Measurements from ENCODE around the gene STARD9. TPM values are rescaled to one million over a fixed set of nuclear protein-coding genes. Genes with fewer than 3 reads are reported as not detected.

STARD9 gene
- total and polyA plus RNA-seq, 5 donors from 2014 or later, result 0.07 to 9.8 (median 0.16) TPM

DNA sequence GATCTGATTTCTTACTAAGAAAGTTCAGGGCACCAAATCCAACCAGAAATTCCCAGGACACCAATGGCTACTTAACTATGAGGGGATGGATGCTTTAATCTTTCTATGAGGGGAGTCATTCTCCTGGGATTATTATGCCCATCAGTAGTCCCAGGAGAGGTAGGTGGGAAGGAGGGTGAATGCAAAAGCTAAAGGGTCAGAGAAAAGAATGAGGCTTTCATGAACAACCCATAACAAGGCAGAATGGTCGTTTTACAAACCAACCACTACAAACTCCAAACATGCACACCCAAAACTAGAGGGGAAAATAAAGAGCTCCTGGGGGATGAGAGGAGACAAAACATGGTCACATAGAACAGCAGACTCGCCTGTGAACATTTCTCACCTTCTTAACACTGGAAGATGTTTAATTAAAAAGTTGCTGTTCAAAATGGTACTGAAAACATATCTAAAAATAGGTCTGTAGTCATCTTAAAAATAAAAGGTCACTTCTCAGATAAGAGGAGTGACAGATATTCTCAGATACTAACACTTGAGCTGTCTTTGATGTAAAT lies 3.7 kb downstream of the STARD9 start:
- H3K4me1 Mint-ChIP-seq, result peaks cover 21 to 63% (median 32%) of the 10 kb centered on the region in 4 donors
- H3K4me1 ChIP-seq (ENCODE audit: control insufficient read depth, insufficient read depth, low read length, poor library complexity, severe bottlenecking), result peaks cover 22% of the 10 kb centered on the region
- no peaks in the 10 kb centered on the region for H3K36me3 Mint-ChIP-seq
- no peaks in the 10 kb centered on the region for H3K27me3 ChIP-seq (ENCODE audit: control insufficient read depth, insufficient read depth, low read length)
- no peak for DNase-seq
- H3K27me3 Mint-ChIP-seq, result peaks cover 28% of the 10 kb centered on the region
- H3K36me3 ChIP-seq (ENCODE audit: control insufficient read depth, insufficient read depth, low read length), result no peaks in the 10 kb centered on the region
- no peak overlapping the region for H3K4me3 ChIP-seq (ENCODE audit: low read depth, low read length)
- H3K27ac Mint-ChIP-seq, result peak overlapping the region in 1 of 3 donors; percentile 19
- no peak overlapping the region for H3K27ac ChIP-seq (ENCODE audit: insufficient read depth, low read length, poor library complexity, severe bottlenecking)
- no peaks in the 10 kb centered on the region for H3K9me3 ChIP-seq (ENCODE audit: control insufficient read depth in 2 of 2, low read length in 2 of 2)
- ATAC-seq (ENCODE audit: low read depth in 2 of 2), result no peak
- no peaks in the 10 kb centered on the region for H3K9me3 Mint-ChIP-seq
- peak overlapping the region in 3 of 4 donors; percentile 66 to 93 (median 88) for H3K4me3 Mint-ChIP-seq

DNA sequence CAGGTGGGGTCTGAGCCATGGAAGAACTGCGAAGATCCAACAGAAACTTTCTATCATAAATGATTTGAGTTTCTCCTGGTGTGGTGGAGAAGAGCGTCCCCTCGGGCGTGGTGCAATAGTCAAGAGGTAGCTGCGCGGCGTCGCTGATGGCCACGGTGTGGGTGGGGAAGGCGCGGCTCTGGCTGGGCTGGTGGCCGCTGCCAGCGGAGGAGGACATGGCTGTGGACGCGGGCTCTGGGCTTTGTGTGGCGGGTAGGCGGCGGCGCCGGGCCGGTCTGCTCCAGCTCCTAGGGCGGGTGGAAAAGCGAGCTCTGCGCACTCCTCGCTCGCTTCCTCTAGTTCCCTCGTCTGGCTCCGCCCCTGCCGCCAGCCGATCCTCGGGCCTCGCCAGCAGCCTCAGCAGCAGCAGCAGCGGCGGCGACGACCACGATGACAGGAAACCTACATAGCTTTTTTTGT lies 5.9 kb downstream of the STARD9 start:
- Histone ChIP-seq H3K4me3 (ENCODE audit: low read depth, low read length) (peak overlapping the region; percentile 77), H3K4me1 (ENCODE audit: control insufficient read depth, insufficient read depth, low read length, poor library complexity, severe bottlenecking) (peaks cover 11% of the 10 kb centered on the region), H3K9me3 (ENCODE audit: control insufficient read depth in 2 of 2, low read length in 2 of 2) (no peaks in the 10 kb centered on the region), H3K27ac (ENCODE audit: insufficient read depth, low read length, poor library complexity, severe bottlenecking) (peak overlapping the region; percentile 68), H3K27me3 (ENCODE audit: control insufficient read depth, insufficient read depth, low read length) (no peaks in the 10 kb centered on the region), H3K36me3 (ENCODE audit: control insufficient read depth, insufficient read depth, low read length) (no peaks in the 10 kb centered on the region)
- Mint-ChIP-seq H3K36me3 (peaks cover 9% of the 10 kb centered on the region), H3K4me1 (peaks cover 21 to 56% (median 27%) of the 10 kb centered on the region in 4 donors), H3K9me3 (no peaks in the 10 kb centered on the region), H3K27me3 (peaks cover 22% of the 10 kb centered on the region), H3K27ac (peak overlapping the region; percentile 88 to 95 (median 94)), H3K4me3 (peak overlapping the region; percentile 93 to 96 (median 94))
- peak; percentile 69 to 91 (median 77) for DNase-seq
- peak; percentile 96 to 98 for ATAC-seq (ENCODE audit: low read depth in 2 of 2)

DNA sequence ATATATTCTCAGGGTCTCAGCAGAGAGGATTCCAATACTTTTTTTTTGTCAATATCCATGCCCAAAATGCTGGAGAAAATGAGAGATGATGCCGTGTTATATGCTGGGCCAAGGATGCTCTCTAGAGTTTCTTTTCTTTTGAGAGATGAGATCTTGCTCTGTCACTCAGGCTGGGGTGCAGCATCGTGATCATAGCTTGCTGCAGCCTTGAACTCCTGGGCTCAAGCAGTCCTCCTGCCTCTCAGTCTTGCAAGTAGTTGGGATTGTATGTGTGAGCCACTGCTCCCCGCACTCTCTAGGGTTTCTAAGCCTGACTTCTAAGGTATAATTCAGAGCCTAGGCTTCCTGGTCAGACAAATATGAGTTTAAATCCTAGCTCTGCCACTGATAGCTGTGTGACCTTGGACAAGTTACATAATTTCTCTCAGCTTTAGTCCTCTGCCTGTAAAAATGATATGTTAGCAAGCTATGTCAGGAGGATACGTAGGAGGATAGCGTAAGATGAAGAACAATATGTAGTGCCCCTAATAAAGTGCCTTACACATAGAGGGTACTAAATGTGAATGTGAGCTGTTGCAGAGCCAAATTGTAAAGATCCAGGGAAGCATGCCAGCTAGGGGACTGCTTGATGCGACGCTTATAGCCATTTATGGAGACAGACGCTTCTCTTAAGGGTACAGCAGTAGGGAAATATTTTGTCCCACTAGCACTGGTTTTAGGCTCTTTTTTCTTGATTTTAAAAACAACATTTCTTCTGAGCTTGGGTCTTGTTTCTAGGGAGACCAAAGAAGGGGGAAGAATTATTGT lies 7.4 kb downstream of the STARD9 start:
- Histone ChIP-seq H3K27me3 (ENCODE audit: control insufficient read depth, insufficient read depth, low read length) (no peaks in the 10 kb centered on the region), H3K36me3 (ENCODE audit: control insufficient read depth, insufficient read depth, low read length) (no peaks in the 10 kb centered on the region), H3K9me3 (ENCODE audit: control insufficient read depth in 2 of 2, low read length in 2 of 2) (no peaks in the 10 kb centered on the region), H3K27ac (ENCODE audit: insufficient read depth, low read length, poor library complexity, severe bottlenecking) (no peak overlapping the region), H3K4me3 (ENCODE audit: low read depth, low read length) (no peak overlapping the region), H3K4me1 (ENCODE audit: control insufficient read depth, insufficient read depth, low read length, poor library complexity, severe bottlenecking) (peaks cover 8% of the 10 kb centered on the region)
- Mint-ChIP-seq H3K4me3 (peak overlapping the region in 2 of 4 donors; percentile 61 to 93), H3K36me3 (peaks cover 10% of the 10 kb centered on the region), H3K4me1 (peaks cover 20 to 47% (median 24%) of the 10 kb centered on the region in 4 donors), H3K9me3 (no peaks in the 10 kb centered on the region), H3K27me3 (peaks cover 18% of the 10 kb centered on the region), H3K27ac (peak overlapping the region in 2 of 3 donors; percentile 9 to 95)
- ATAC-seq (ENCODE audit: low read depth in 2 of 2) (no peak), DNase-seq (no peak)

DNA sequence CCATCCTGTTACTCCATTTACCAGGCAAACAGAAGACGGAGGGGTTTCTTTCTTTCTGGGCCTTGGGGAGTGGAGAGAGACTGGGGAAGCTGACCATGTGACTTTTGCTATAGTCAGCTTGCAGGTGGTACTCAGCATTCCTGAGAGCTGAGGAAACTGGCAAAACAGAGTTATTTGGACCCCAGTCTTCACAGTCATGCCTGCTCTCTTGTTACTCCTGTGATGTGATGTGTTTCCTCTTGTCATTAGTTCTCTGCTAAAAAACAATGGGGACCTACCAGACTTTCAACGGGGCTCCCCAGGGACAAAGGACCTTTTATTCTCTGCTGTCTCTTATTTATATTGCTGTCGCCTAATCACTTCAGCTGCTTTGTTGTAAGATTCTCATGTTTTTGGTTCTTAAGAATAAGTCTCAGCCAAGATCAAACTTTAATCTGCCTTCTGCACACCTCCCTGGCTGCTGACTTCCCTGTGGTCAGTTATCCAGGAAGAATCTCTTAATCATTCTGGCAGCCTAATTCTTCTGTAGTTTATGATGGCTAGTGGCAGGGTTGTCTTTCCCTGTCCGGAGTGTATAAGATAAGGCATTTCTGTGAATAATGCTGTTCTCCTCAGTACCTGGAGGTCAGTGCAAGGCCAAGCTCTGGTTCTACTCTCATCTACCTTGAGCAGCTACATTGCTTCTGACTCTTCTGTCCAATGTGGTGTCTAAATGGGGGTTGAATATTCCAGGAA lies 8.8 kb downstream of the STARD9 start:
- H3K36me3 ChIP-seq (ENCODE audit: control insufficient read depth, insufficient read depth, low read length), result no peaks in the 10 kb centered on the region
- no peaks in the 10 kb centered on the region for H3K27me3 ChIP-seq (ENCODE audit: control insufficient read depth, insufficient read depth, low read length)
- no peak overlapping the region for H3K4me3 ChIP-seq (ENCODE audit: low read depth, low read length)
- H3K9me3 ChIP-seq (ENCODE audit: control insufficient read depth in 2 of 2, low read length in 2 of 2), result no peaks in the 10 kb centered on the region
- no peak for DNase-seq
- peaks cover 8% of the 10 kb centered on the region for H3K4me1 ChIP-seq (ENCODE audit: control insufficient read depth, insufficient read depth, low read length, poor library complexity, severe bottlenecking)
- H3K27me3 Mint-ChIP-seq, result peaks cover 9% of the 10 kb centered on the region
- peaks cover 20 to 42% (median 23%) of the 10 kb centered on the region in 4 donors for H3K4me1 Mint-ChIP-seq
- no peak overlapping the region for H3K27ac Mint-ChIP-seq
- ATAC-seq (ENCODE audit: low read depth in 2 of 2), result no peak
- H3K36me3 Mint-ChIP-seq, result peaks cover 16% of the 10 kb centered on the region
- no peaks in the 10 kb centered on the region for H3K9me3 Mint-ChIP-seq
- peak overlapping the region in 1 of 4 donors; percentile 39 for H3K4me3 Mint-ChIP-seq
- H3K27ac ChIP-seq (ENCODE audit: insufficient read depth, low read length, poor library complexity, severe bottlenecking), result no peak overlapping the region

DNA sequence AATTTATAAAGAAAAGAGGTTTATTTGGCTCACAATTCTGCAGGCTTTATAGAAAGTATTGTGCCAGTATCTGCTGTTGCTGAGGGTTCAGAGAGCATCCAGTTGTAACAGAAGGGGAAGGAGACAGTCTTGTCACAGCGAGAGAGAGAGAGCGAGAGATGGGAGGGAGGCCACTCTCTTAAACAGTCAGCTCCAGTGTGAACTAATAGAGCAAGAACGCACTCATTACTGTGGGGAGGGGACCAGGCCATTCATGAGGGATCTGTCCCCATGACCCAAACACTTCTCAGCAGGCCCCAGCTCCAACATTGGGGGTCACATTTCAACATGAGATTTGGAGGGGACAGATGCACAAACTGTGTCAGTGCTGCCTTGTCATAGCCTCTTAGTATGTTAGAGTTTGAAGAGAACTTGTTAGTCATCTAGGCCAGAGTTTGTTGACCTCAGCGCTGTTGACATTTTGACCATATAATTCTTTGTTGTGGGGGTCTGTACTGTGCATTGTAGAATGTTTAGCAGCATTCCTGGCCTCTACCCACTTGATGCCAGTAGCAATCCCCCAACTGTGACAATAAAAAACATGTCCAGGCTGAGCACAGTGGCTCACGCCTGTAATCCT lies 15.3 kb downstream of the STARD9 start:
- no peaks in the 10 kb centered on the region for H3K27me3 ChIP-seq (ENCODE audit: control insufficient read depth, insufficient read depth, low read length)
- Mint-ChIP-seq H3K9me3 (no peaks in the 10 kb centered on the region), H3K4me3 (no peak overlapping the region), H3K27me3 (no peaks in the 10 kb centered on the region), H3K27ac (no peak overlapping the region), H3K36me3 (peaks cover 30% of the 10 kb centered on the region), H3K4me1 (peaks cover 0 to 2% (median 0%) of the 10 kb centered on the region in 4 donors)
- no peak overlapping the region for H3K27ac ChIP-seq (ENCODE audit: insufficient read depth, low read length, poor library complexity, severe bottlenecking)
- no peaks in the 10 kb centered on the region for H3K9me3 ChIP-seq (ENCODE audit: control insufficient read depth in 2 of 2, low read length in 2 of 2)
- H3K4me3 ChIP-seq (ENCODE audit: low read depth, low read length), result no peak overlapping the region
- H3K36me3 ChIP-seq (ENCODE audit: control insufficient read depth, insufficient read depth, low read length), result no peaks in the 10 kb centered on the region
- no peak for DNase-seq
- ATAC-seq (ENCODE audit: low read depth in 2 of 2), result no peak
- no peaks in the 10 kb centered on the region for H3K4me1 ChIP-seq (ENCODE audit: control insufficient read depth, insufficient read depth, low read length, poor library complexity, severe bottlenecking)

DNA sequence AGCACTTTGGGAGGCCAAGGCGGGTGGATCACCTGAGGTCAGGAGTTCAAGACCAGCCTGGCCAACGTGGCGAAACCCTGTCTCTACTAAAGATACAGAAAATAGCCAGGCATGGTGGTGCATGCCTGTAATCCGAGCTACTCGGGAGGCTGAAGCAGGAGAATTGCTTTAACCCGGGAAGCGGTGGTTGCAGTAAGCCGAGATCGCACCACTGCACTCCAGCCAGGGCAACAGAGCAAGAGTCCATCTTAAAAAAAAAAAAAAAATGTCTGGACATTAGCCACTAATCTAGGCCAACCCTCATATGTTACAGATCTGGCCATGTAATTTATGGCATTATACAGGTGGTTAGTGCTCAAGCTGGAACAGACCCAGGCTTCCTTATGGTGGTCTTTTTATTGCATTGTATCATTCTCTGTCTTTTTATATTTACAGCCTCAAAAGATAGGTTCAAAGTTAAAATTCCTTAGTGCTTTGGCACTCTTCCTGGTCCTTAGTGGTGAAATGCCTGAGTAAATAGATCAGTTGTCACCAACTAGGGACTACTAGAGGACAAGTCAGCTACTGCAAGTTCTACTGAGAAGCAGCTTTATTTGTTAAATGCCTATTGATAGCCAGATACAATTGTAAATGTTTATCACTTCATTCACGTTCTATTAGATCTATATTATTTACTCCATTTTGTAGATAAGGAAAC lies 16.0 kb downstream of the STARD9 start:
- Histone ChIP-seq H3K36me3 (ENCODE audit: control insufficient read depth, insufficient read depth, low read length) (no peaks in the 10 kb centered on the region), H3K4me1 (ENCODE audit: control insufficient read depth, insufficient read depth, low read length, poor library complexity, severe bottlenecking) (no peaks in the 10 kb centered on the region), H3K27me3 (ENCODE audit: control insufficient read depth, insufficient read depth, low read length) (no peaks in the 10 kb centered on the region), H3K9me3 (ENCODE audit: control insufficient read depth in 2 of 2, low read length in 2 of 2) (no peaks in the 10 kb centered on the region), H3K27ac (ENCODE audit: insufficient read depth, low read length, poor library complexity, severe bottlenecking) (no peak overlapping the region), H3K4me3 (ENCODE audit: low read depth, low read length) (no peak overlapping the region)
- Mint-ChIP-seq H3K27ac (no peak overlapping the region), H3K4me3 (no peak overlapping the region), H3K9me3 (no peaks in the 10 kb centered on the region), H3K36me3 (peaks cover 24% of the 10 kb centered on the region), H3K4me1 (peaks cover 0 to 2% (median 0%) of the 10 kb centered on the region in 4 donors), H3K27me3 (no peaks in the 10 kb centered on the region)
- no peak for ATAC-seq (ENCODE audit: low read depth in 2 of 2)
- no peak for DNase-seq

DNA sequence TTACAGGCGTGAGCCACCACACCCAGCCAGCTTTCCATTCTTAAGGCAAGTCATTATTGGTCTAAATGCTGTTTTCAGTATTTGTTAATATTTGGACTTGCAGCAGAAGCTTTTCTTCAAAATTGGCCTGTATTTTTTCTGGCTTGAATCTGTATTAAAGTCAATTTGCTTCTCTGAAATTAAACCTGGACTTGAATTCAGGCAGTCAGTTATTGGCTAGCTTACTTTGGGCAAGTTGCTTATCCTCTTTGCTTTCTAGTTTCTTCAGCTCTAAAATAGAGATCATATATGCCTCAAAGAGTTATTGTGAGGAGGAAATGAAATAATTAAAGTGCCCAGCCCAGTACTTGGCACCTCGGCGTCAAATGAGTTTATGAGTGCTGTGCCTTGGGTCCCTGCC lies 17.3 kb downstream of the STARD9 start:
- H3K27me3 Mint-ChIP-seq, result no peaks in the 10 kb centered on the region
- no peaks in the 10 kb centered on the region for H3K9me3 ChIP-seq (ENCODE audit: control insufficient read depth in 2 of 2, low read length in 2 of 2)
- ATAC-seq (ENCODE audit: low read depth in 2 of 2), result no peak
- no peak overlapping the region for H3K27ac Mint-ChIP-seq
- H3K36me3 ChIP-seq (ENCODE audit: control insufficient read depth, insufficient read depth, low read length), result no peaks in the 10 kb centered on the region
- peaks cover 24% of the 10 kb centered on the region for H3K36me3 Mint-ChIP-seq
- H3K4me1 Mint-ChIP-seq, result peaks cover 0 to 2% (median 0%) of the 10 kb centered on the region in 4 donors
- H3K4me3 Mint-ChIP-seq, result no peak overlapping the region
- no peaks in the 10 kb centered on the region for H3K27me3 ChIP-seq (ENCODE audit: control insufficient read depth, insufficient read depth, low read length)
- H3K9me3 Mint-ChIP-seq, result no peaks in the 10 kb centered on the region
- DNase-seq, result no peak
- no peak overlapping the region for H3K4me3 ChIP-seq (ENCODE audit: low read depth, low read length)
- H3K4me1 ChIP-seq (ENCODE audit: control insufficient read depth, insufficient read depth, low read length, poor library complexity, severe bottlenecking), result no peaks in the 10 kb centered on the region
- no peak overlapping the region for H3K27ac ChIP-seq (ENCODE audit: insufficient read depth, low read length, poor library complexity, severe bottlenecking)
